HEK293T (cell line): ENCODE data around the gene CGN.

Experiments used
- ARNT ChIP-seq: fragments of 450-650 bp; IDR thresholded peaks from 2 replicates; pipeline ENCODE4 v1.6.1; 2017; ENCODE audit warnings: mild to moderate bottlenecking
- BHLHE40 ChIP-seq: fragments of 450-650 bp; IDR thresholded peaks from 2 replicates; pipeline ENCODE4 v1.6.1; 2016; ENCODE audit warnings: mild to moderate bottlenecking, moderate library complexity, borderline replicate concordance
- FOXA1 ChIP-seq: fragments of 450-650 bp; IDR thresholded peaks from 2 replicates; pipeline ENCODE4 v1.6.1; 2016; ENCODE audit warnings: mild to moderate bottlenecking
- FOXM1 ChIP-seq: fragments of 450-650 bp; IDR thresholded peaks from 2 replicates; pipeline ENCODE4 v1.6.1; 2017; ENCODE audit warnings: mild to moderate bottlenecking, borderline replicate concordance
- L3MBTL2 ChIP-seq: fragments of 450-650 bp; conservative IDR thresholded peaks from 2 replicates; pipeline ENCODE4 v1.6.1; 2016; ENCODE audit warnings: mild to moderate bottlenecking
- PKNOX1 ChIP-seq: fragments of 450-650 bp; IDR thresholded peaks from 2 replicates; pipeline ENCODE4 v1.6.1; 2016
- SP1 ChIP-seq: fragments of 450-650 bp; IDR thresholded peaks from 2 replicates; pipeline ENCODE4 v1.6.1; 2017
- SUZ12 ChIP-seq: fragments of 450-650 bp; IDR thresholded peaks from 2 replicates; pipeline ENCODE4 v1.6.1; 2016; ENCODE audit warnings: mild to moderate bottlenecking
- TARDBP ChIP-seq: fragments of 450-650 bp; IDR thresholded peaks from 2 replicates; pipeline ENCODE4 v1.6.1; 2016
- ZNF384 ChIP-seq: fragments of 450-650 bp; IDR thresholded peaks from 2 replicates; pipeline ENCODE4 v1.6.1; 2016

GRCh38 chr1:151476083-151476482 lies 35.1 kb upstream of the CGN start:
- TF ChIP-seq SUZ12 (no peak), PKNOX1 (no peak), FOXA1 (no peak), ARNT (no peak), TARDBP (no peak), FOXM1 (no peak), BHLHE40 (no peak), ZNF384 (no peak), L3MBTL2 (no peak), SP1 (no peak)
